NT2/D1 (cell line): ENCODE data around the gene CDC42EP3.

ENCODE experiments used
- SUZ12 ChIP-seq: IDR thresholded peaks from 2 replicates; pipeline ENCODE4 v1.6.1; 2011; ENCODE audit not compliant: insufficient read length, insufficient read depth; ENCODE audit errors: extremely low read depth
- YY1 ChIP-seq: IDR thresholded peaks from 2 replicates; pipeline ENCODE4 v1.6.1; 2011; ENCODE audit not compliant: insufficient read length, insufficient read depth
- ZNF274 ChIP-seq: IDR thresholded peaks from 2 replicates; pipeline ENCODE4 v1.6.1; 2011; ENCODE audit warnings: mild to moderate bottlenecking, low read depth, low read length

- TF ChIP-seq SUZ12 (no peak), ZNF274 (no peak), YY1 (no peak)
Observed at GRCh38 chr2:37711308-37711731, 39.9 kb upstream of the CDC42EP3 start.
